HG03066 (cell line): ENCODE measurements around the gene HBG2.
"Not testable (repeated sequence)": the region's sequence is repeated elsewhere in the genome, so short reads cannot be mapped to it uniquely, and the experiment has no call there.

Source experiments
- ATAC-seq: cut with Tn5 transposase; IDR thresholded peaks from one replicate; pipeline ENCODE4 v1.9.1; 2021; ENCODE audit warnings: low read depth; ENCODE audit not compliant: unreplicated experiment

Gene HBG2

GRCh38 chr11:5254646-5255413, at the start of gene HBG2:
TSS of gene HBG2 (minus strand) at chr11:5254781. CDS start at chr11:5254728, 53 bp downstream.
- not testable (repeated sequence) for ATAC-seq

GRCh38 chr11:5304046-5304445, 49.5 kb upstream of the HBG2 start:
- no peak for ATAC-seq

- no peak for ATAC-seq
Measured at GRCh38 chr11:5303626-5304025, 49.0 kb upstream of the HBG2 start.

GRCh38 chr11:5301846-5302245, 47.3 kb upstream of the HBG2 start, which contains the start of gene OR51B4:
TSS of gene OR51B4 (minus strand) at chr11:5301946. CDS start at chr11:5301946, 0 bp downstream.
- ATAC-seq, result no peak

- no peak for ATAC-seq
Measured at GRCh38 chr11:5300251-5300650, 45.7 kb upstream of the HBG2 start.

- no peak for ATAC-seq
Measured at GRCh38 chr11:5298451-5298850, 43.9 kb upstream of the HBG2 start.

GRCh38 chr11:5297721-5298323, 43.2 kb upstream of the HBG2 start:
- ATAC-seq, result no peak

GRCh38 chr11:5294342-5294995, 39.9 kb upstream of the HBG2 start:
- ATAC-seq, result not testable (repeated sequence)

- no peak for ATAC-seq
Measured at GRCh38 chr11:5293028-5293427, 38.4 kb upstream of the HBG2 start.

GRCh38 chr11:5291207-5291838, 36.7 kb upstream of the HBG2 start:
- peak; percentile 79 for ATAC-seq

- no peak for ATAC-seq
Measured at GRCh38 chr11:5290106-5290505, 35.5 kb upstream of the HBG2 start.

GRCh38 chr11:5289696-5290095, 35.1 kb upstream of the HBG2 start:
- no peak for ATAC-seq

GRCh38 chr11:5288906-5289550, 34.4 kb upstream of the HBG2 start:
- ATAC-seq, result no peak

- ATAC-seq, result no peak
Measured at GRCh38 chr11:5288108-5288905, 33.7 kb upstream of the HBG2 start.

GRCh38 chr11:5286901-5287300, 32.3 kb upstream of the HBG2 start:
- ATAC-seq, result no peak

- no peak for ATAC-seq
Measured at GRCh38 chr11:5286351-5286750, 31.8 kb upstream of the HBG2 start.

GRCh38 chr11:5285703-5286340, 31.2 kb upstream of the HBG2 start:
- ATAC-seq, result no peak

GRCh38 chr11:5284637-5285036, 30.1 kb upstream of the HBG2 start:
- no peak for ATAC-seq

- no peak for ATAC-seq
Measured at GRCh38 chr11:5283882-5284281, 29.3 kb upstream of the HBG2 start.
